ENCODE measurements around the gene PRKAG2.

DNA sequence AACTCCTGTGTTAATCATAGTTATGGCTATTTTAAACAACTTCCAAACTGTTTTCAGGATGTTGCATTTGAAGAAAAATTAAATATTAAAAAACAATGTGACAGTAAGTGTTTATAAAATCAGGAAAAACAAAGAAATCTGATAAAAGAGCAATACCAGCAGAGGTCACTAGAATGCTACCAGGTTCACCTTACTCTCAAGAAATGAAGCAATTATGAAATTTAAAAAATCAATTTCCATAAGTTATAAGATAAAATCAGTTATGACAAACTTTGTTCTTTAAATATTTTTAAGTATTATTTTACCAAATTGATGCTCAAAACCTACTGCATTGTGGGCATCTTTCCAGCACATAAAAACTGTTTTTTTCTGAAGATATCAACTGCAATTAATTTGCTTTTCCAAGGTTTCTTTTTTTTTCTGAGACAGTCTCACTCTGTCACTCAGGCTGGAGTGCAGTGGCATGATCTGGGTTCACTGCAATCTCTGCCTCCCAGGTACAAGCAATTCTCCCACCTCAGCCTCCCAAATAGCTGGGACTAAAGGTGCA, 306.5 kb downstream of the PRKAG2 start:
- TF ChIP-seq EZH2 (IDR thresholded peaks at IDR 0.05) (no peak), POLR2AphosphoS5 (IDR thresholded peaks at IDR 0.05; ENCODE audit: borderline replicate concordance, low read depth, low read length) (no peak)

Measured in SK-N-MC (cell line).